DOHH2 (cell line): ENCODE measurements around the gene SYNGR4.

Source experiments
- CTCF ChIP-seq: fragments of 200-600 bp; sonication (generic); IDR thresholded peaks from one replicate; pipeline ENCODE4 v1.5.1; 2014; ENCODE audit warnings: antibody characterized with exemption, mild to moderate bottlenecking, low read depth, low read length; ENCODE audit not compliant: poor library complexity, severe bottlenecking
- EZH2phosphoT487 ChIP-seq: fragments of 200-600 bp; sonication (generic); IDR thresholded peaks from 2 replicates; pipeline ENCODE4 v1.6.1; 2017; ENCODE audit warnings: borderline replicate concordance, mild to moderate bottlenecking, antibody characterized with exemption, low read length, moderate library complexity, mixed read lengths

- TF ChIP-seq CTCF (no peak), EZH2phosphoT487 (no peak)
Observed at GRCh38 chr19:48338802-48339503, 25.2 kb upstream of the SYNGR4 start.
